ENCODE data around the gene FHOD3. TPM values are rescaled to one million over a fixed set of nuclear protein-coding genes. Genes with fewer than 3 reads are reported as not detected.

FHOD3 gene
- total RNA-seq, 1 experiment from 2014 or later, result 18.1 TPM

DNA sequence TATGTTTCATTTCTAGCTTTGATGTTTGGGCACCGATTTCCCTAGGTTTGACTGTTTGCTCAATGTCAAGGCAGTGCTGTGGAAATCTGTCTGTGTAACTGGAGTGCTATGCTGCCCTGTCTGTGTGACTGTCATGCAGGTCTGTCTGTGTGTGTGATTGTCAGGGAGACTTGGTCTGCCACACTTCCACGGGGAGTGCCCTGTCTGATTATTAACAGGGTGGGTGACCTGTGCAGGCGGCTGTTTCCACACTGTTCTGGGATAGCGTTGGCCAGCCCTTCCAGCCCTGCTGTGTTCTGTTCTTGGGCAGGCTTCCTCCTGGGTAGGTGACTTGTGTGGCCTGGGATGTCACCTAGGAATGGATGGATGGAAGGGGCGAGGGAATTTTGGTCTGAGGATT, 85.3 kb downstream of the FHOD3 start:
- no peak overlapping the region for H3K9ac ChIP-seq (ENCODE audit: low read length)
- no peaks in the 10 kb centered on the region for H3F3A ChIP-seq (ENCODE audit: low read length, unreplicated experiment)
- no peaks in the 10 kb centered on the region for H3K4me1 ChIP-seq (ENCODE audit: insufficient read depth, low read length)
- intact Hi-C loops (cut with micrococcal nuclease), result no loop called here
- H3K9me2 ChIP-seq (replicated peaks; ENCODE audit: low read length), result no peaks in the 10 kb centered on the region
- no peaks in the 10 kb centered on the region for H3K9me3 ChIP-seq (ENCODE audit: low read length)
- no peaks in the 10 kb centered on the region for H4K20me1 ChIP-seq (ENCODE audit: low read length)
- DNase-seq (no peak), ATAC-seq (no peak)
- H3K27me3 ChIP-seq (ENCODE audit: low read length), result no peaks in the 10 kb centered on the region
- POLR2A ChIA-PET (ENCODE audit: unreplicated experiment), result no interaction called here
- no peaks in the 10 kb centered on the region for H3K79me2 ChIP-seq (ENCODE audit: low read length)
- no peak overlapping the region for H3K4me2 ChIP-seq (ENCODE audit: low read length)
- H3K36me3 ChIP-seq (ENCODE audit: low read depth, low read length), result no peaks in the 10 kb centered on the region
- H3K4me3 ChIP-seq (ENCODE audit: low read length), result no peak overlapping the region
- TF ChIP-seq, protein P1, sequence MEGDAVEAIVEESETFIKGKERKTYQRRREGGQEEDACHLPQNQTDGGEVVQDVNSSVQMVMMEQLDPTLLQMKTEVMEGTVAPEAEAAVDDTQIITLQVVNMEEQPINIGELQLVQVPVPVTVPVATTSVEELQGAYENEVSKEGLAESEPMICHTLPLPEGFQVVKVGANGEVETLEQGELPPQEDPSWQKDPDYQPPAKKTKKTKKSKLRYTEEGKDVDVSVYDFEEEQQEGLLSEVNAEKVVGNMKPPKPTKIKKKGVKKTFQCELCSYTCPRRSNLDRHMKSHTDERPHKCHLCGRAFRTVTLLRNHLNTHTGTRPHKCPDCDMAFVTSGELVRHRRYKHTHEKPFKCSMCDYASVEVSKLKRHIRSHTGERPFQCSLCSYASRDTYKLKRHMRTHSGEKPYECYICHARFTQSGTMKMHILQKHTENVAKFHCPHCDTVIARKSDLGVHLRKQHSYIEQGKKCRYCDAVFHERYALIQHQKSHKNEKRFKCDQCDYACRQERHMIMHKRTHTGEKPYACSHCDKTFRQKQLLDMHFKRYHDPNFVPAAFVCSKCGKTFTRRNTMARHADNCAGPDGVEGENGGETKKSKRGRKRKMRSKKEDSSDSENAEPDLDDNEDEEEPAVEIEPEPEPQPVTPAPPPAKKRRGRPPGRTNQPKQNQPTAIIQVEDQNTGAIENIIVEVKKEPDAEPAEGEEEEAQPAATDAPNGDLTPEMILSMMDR (conservative IDR thresholded peaks at IDR 0.05; ENCODE audit: low read depth, low read length), result no peak
- TF ChIP-seq EZH2 (IDR thresholded peaks at IDR 0.05; ENCODE audit: low read length, unreplicated experiment) (no peak), EZH2phosphoT487 (IDR thresholded peaks at IDR 0.05; ENCODE audit: borderline replicate concordance, low read length) (no peak)
- no peak overlapping the region for H2AFZ ChIP-seq (ENCODE audit: low read length)
- H3K27ac ChIP-seq (ENCODE audit: low read length), result no peak overlapping the region
- CTCF ChIA-PET, result no interaction called here
- no TSS peak for BruUV-seq (replicated peaks)

DNA sequence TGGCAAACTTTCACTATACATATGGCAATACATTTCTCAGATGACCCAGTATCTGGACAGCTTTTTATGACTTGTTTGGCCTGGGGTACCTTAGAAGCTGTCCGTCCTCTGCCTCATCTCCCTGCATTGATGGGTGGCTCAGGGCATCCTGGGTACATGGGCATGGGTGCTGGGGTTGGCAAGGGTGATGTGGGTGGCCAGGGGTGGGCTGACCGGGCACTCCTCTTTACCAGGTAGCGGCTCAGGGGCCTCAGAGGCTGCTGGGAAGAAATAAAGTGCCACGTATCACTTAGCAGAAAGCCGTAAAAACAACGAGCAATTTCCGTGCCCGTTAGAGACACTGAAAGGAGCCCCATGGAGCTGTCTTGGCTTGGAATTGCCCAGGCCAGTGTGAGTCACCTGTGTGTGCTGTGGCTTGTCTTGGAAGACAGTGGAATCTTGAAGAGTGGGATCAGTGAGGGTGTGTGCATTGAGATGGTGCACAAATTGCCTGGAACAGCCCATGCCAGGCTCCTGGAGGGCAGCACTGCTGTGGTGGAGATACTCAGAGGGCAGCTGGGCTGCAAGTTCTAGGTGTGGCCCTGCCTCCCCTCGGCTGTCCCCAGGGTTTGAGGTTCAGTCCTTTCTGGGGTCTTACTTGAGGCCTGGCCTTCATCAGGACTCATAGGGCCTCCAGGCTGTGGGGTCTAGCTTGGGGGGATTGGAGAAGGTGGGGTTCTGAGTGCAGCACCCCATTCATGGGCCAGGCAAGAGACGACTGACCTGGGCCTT, 88.8 kb downstream of the FHOD3 start:
- TF ChIP-seq EZH2 (IDR thresholded peaks at IDR 0.05; ENCODE audit: low read length, unreplicated experiment) (no peak), EZH2phosphoT487 (IDR thresholded peaks at IDR 0.05; ENCODE audit: borderline replicate concordance, low read length) (no peak)
- TF ChIP-seq, protein P1 (conservative IDR thresholded peaks at IDR 0.05; ENCODE audit: low read depth, low read length), result no peak
- POLR2A ChIA-PET (ENCODE audit: unreplicated experiment), result no interaction called here
- no peaks in the 10 kb centered on the region for H3K4me1 ChIP-seq (ENCODE audit: insufficient read depth, low read length)
- BruUV-seq (replicated peaks), result no TSS peak
- H3K4me2 ChIP-seq (ENCODE audit: low read length), result no peak overlapping the region
- H3K9ac ChIP-seq (ENCODE audit: low read length), result no peak overlapping the region
- H4K20me1 ChIP-seq (ENCODE audit: low read length), result no peaks in the 10 kb centered on the region
- no peaks in the 10 kb centered on the region for H3K79me2 ChIP-seq (ENCODE audit: low read length)
- H3K4me3 ChIP-seq (ENCODE audit: low read length), result no peak overlapping the region
- H3K36me3 ChIP-seq (ENCODE audit: low read depth, low read length), result no peaks in the 10 kb centered on the region
- DNase-seq (no peak), ATAC-seq (no peak)
- intact Hi-C loops (cut with micrococcal nuclease), result no loop called here
- CTCF ChIA-PET, result no interaction called here
- H3K9me2 ChIP-seq (replicated peaks; ENCODE audit: low read length), result no peaks in the 10 kb centered on the region
- H2AFZ ChIP-seq (ENCODE audit: low read length), result no peak overlapping the region
- H3K27ac ChIP-seq (ENCODE audit: low read length), result no peak overlapping the region
- H3K9me3 ChIP-seq (ENCODE audit: low read length), result no peaks in the 10 kb centered on the region
- H3K27me3 ChIP-seq (ENCODE audit: low read length), result no peaks in the 10 kb centered on the region
- H3F3A ChIP-seq (ENCODE audit: low read length, unreplicated experiment), result no peaks in the 10 kb centered on the region

DNA sequence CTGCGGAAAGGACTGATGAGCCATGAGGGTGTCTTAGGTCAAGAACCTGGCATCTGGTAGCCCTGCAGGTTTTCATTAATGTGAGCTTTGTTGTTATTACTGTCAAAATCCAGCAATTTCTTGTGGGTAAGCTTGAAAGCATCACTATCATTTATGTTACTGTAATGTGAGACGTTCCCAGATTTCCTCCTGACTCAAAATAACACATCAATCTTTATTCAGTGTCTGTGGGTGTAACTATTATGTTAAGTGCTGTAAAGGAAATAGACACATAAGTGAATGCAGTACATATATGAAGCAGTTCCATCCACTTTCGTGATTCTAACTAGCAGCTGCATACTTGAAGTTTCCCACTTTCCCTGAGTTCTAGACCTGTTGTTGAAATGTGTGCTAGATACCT, 89.8 kb downstream of the FHOD3 start:
- no TSS peak for BruUV-seq (replicated peaks)
- no peaks in the 10 kb centered on the region for H4K20me1 ChIP-seq (ENCODE audit: low read length)
- H3K9me2 ChIP-seq (replicated peaks; ENCODE audit: low read length), result no peaks in the 10 kb centered on the region
- no peak overlapping the region for H3K4me3 ChIP-seq (ENCODE audit: low read length)
- CTCF ChIA-PET, result no interaction called here
- no peak overlapping the region for H2AFZ ChIP-seq (ENCODE audit: low read length)
- POLR2A ChIA-PET (ENCODE audit: unreplicated experiment), result no interaction called here
- DNase-seq (no peak), ATAC-seq (no peak)
- intact Hi-C loops (cut with micrococcal nuclease), result no loop called here
- no peaks in the 10 kb centered on the region for H3K36me3 ChIP-seq (ENCODE audit: low read depth, low read length)
- no peak overlapping the region for H3K9ac ChIP-seq (ENCODE audit: low read length)
- TF ChIP-seq EZH2 (IDR thresholded peaks at IDR 0.05; ENCODE audit: low read length, unreplicated experiment) (no peak), EZH2phosphoT487 (IDR thresholded peaks at IDR 0.05; ENCODE audit: borderline replicate concordance, low read length) (no peak)
- TF ChIP-seq, protein P1 (conservative IDR thresholded peaks at IDR 0.05; ENCODE audit: low read depth, low read length), result no peak
- H3F3A ChIP-seq (ENCODE audit: low read length, unreplicated experiment), result no peaks in the 10 kb centered on the region
- no peaks in the 10 kb centered on the region for H3K27me3 ChIP-seq (ENCODE audit: low read length)
- no peaks in the 10 kb centered on the region for H3K9me3 ChIP-seq (ENCODE audit: low read length)
- no peaks in the 10 kb centered on the region for H3K79me2 ChIP-seq (ENCODE audit: low read length)
- no peak overlapping the region for H3K4me2 ChIP-seq (ENCODE audit: low read length)
- H3K27ac ChIP-seq (ENCODE audit: low read length), result no peak overlapping the region
- no peaks in the 10 kb centered on the region for H3K4me1 ChIP-seq (ENCODE audit: insufficient read depth, low read length)
